H9 (cell line): Measurements from ENCODE around the gene ZBED1. TPM values are rescaled to one million over a fixed set of nuclear protein-coding genes. Genes with fewer than 3 reads are reported as not detected.

Experiments
- DNase-seq: peaks from one replicate; pipeline ENCODE4 v3.0.0-alpha.2; 2017
- H2AFZ ChIP-seq: one replicate; pipeline ENCODE4 v1.6.1; 2013; ENCODE audit warnings: mild to moderate bottlenecking, low read length, control low read depth, moderate library complexity
- H2AK5ac ChIP-seq: 2 replicates; pipeline ENCODE4 v1.6.1; 2013; ENCODE audit warnings: low read length, control low read depth, mixed read lengths; ENCODE audit not compliant: insufficient read length
- H2BK120ac ChIP-seq: one replicate; pipeline ENCODE4 v1.6.1; 2013; ENCODE audit warnings: low read depth, mild to moderate bottlenecking, low read length, control low read depth, inconsistent platforms; ENCODE audit not compliant: poor library complexity, severe bottlenecking
- H2BK12ac ChIP-seq: 2 replicates; pipeline ENCODE4 v1.6.1; 2013; ENCODE audit warnings: low read length, control low read depth, mixed read lengths, low read depth; ENCODE audit not compliant: insufficient read length
- H2BK15ac ChIP-seq: 2 replicates; pipeline ENCODE4 v1.6.1; 2013; ENCODE audit warnings: low read depth, low read length, control low read depth
- H2BK20ac ChIP-seq: one replicate; pipeline ENCODE4 v1.6.1; 2013; ENCODE audit warnings: low read depth, mild to moderate bottlenecking, low read length, control low read depth, inconsistent platforms; ENCODE audit not compliant: poor library complexity, severe bottlenecking
- H2BK5ac ChIP-seq: 2 replicates; pipeline ENCODE4 v1.6.1; 2013; ENCODE audit warnings: low read length, control low read depth, mixed read lengths; ENCODE audit not compliant: insufficient read length
- H3K14ac ChIP-seq: 2 replicates; pipeline ENCODE4 v1.6.1; 2013; ENCODE audit warnings: low read length, control low read depth; ENCODE audit not compliant: insufficient read depth
- H3K18ac ChIP-seq: 2 replicates; pipeline ENCODE4 v1.6.1; 2013; ENCODE audit warnings: low read depth, mild to moderate bottlenecking, mixed read lengths, low read length, control low read depth; ENCODE audit not compliant: insufficient read length
- H3K23ac ChIP-seq: 2 replicates; pipeline ENCODE4 v1.6.1; 2013; ENCODE audit warnings: low read length, control low read depth, mixed read lengths, low read depth; ENCODE audit not compliant: insufficient read length
- H3K23me2 ChIP-seq: 2 replicates; pipeline ENCODE4 v1.6.1; 2013; ENCODE audit warnings: low read depth, mild to moderate bottlenecking, mixed read lengths, low read length, control low read depth; ENCODE audit not compliant: insufficient read length, poor library complexity, severe bottlenecking
- H3K27ac ChIP-seq: 2 replicates; pipeline ENCODE4 v1.5.1; 2013; ENCODE audit warnings: low read length, control low read depth, mixed read lengths, low read depth; ENCODE audit not compliant: insufficient read length
- H3K27me3 ChIP-seq: 2 replicates; pipeline ENCODE4 v1.6.1; 2013; ENCODE audit warnings: low read length, control low read depth, inconsistent platforms; ENCODE audit not compliant: insufficient read depth
- H3K4ac ChIP-seq: 2 replicates; pipeline ENCODE4 v1.6.1; 2013; ENCODE audit warnings: low read depth, mild to moderate bottlenecking, control low read depth, inconsistent platforms, low read length, moderate library complexity
- H3K4me1 ChIP-seq: 2 replicates; pipeline ENCODE4 v1.6.1; 2013; ENCODE audit warnings: low read length, control low read depth, inconsistent platforms; ENCODE audit not compliant: insufficient read depth
- H3K4me2 ChIP-seq: 2 replicates; pipeline ENCODE4 v1.6.1; 2013; ENCODE audit warnings: low read length, control low read depth, mixed read lengths; ENCODE audit not compliant: insufficient read length, insufficient read depth
- H3K56ac ChIP-seq: 2 replicates; pipeline ENCODE4 v1.6.1; 2013; ENCODE audit warnings: low read depth, mild to moderate bottlenecking, mixed read lengths, low read length, control low read depth; ENCODE audit not compliant: insufficient read length
- H3K79me1 ChIP-seq: 2 replicates; pipeline ENCODE4 v1.6.1; 2013; ENCODE audit warnings: low read depth, mild to moderate bottlenecking, moderate library complexity, low read length, control low read depth, inconsistent platforms; ENCODE audit not compliant: insufficient read depth, poor library complexity, severe bottlenecking
- H3K79me2 ChIP-seq: 2 replicates; pipeline ENCODE4 v1.6.1; 2013; ENCODE audit warnings: low read length, control low read depth, inconsistent platforms; ENCODE audit not compliant: insufficient read depth
- H3K9ac ChIP-seq: 2 replicates; pipeline ENCODE4 v1.6.1; 2013; ENCODE audit warnings: low read length, control low read depth, mixed read lengths; ENCODE audit not compliant: insufficient read length; ENCODE audit errors: extremely low read depth
- H3K9me3 ChIP-seq: one replicate; pipeline ENCODE4 v1.6.1; 2013; ENCODE audit warnings: low read depth, low read length, inconsistent platforms; ENCODE audit not compliant: control insufficient read depth
- H3T11ph ChIP-seq: one replicate; pipeline ENCODE4 v1.6.1; 2013; ENCODE audit warnings: mild to moderate bottlenecking, low read length, control low read depth, inconsistent platforms
- H4K20me1 ChIP-seq: one replicate; pipeline ENCODE4 v1.6.1; 2013; ENCODE audit not compliant: control insufficient read depth, insufficient read length, insufficient read depth
- H4K5ac ChIP-seq: 2 replicates; pipeline ENCODE4 v1.6.1; 2013; ENCODE audit warnings: low read depth, mild to moderate bottlenecking, mixed read lengths, low read length, control low read depth; ENCODE audit not compliant: insufficient read length
- H4K8ac ChIP-seq: replicated peaks from 2 replicates; pipeline ENCODE4 v1.6.1; 2013; ENCODE audit warnings: low read length, control low read depth, mixed read lengths, low read depth; ENCODE audit not compliant: insufficient read length
- H4K91ac ChIP-seq: 2 replicates; pipeline ENCODE4 v1.6.1; 2013; ENCODE audit warnings: low read depth, mild to moderate bottlenecking, moderate library complexity, mixed read lengths, low read length, control low read depth; ENCODE audit not compliant: insufficient read length
- H3K27ac Mint-ChIP-seq, 3 experiments: 2 replicates in 2 of 3; 3 replicates in 1 of 3; pipeline ENCODE4 v1.8.0; 2020 to 2021; ENCODE audit warnings: mixed read lengths in 3 of 3, mild to moderate bottlenecking in 1 of 3, moderate library complexity in 1 of 3
- H3K27me3 Mint-ChIP-seq: 2 replicates; pipeline ENCODE4 v1.8.0; 2021; ENCODE audit warnings: low read depth, mild to moderate bottlenecking, moderate library complexity, mixed read lengths
- H3K36me3 Mint-ChIP-seq, 3 experiments: 2 replicates in 2 of 3; 3 replicates in 1 of 3; pipeline ENCODE4 v1.8.0; 2020 to 2021; ENCODE audit warnings: low read depth in 3 of 3, mixed read lengths in 3 of 3; ENCODE audit not compliant: insufficient read depth in 1 of 3
- H3K4me1 Mint-ChIP-seq, 2 experiments: 2 replicates each; pipeline ENCODE4 v1.8.0; 2020; ENCODE audit warnings: mixed read lengths in 2 of 2
- H3K4me3 Mint-ChIP-seq, 2 experiments: 2 replicates in 1 of 2; 3 replicates in 1 of 2; pipeline ENCODE4 v1.8.0; 2020 to 2021; ENCODE audit warnings: mild to moderate bottlenecking in 2 of 2, mixed read lengths in 2 of 2, moderate library complexity in 1 of 2
- H3K9me3 Mint-ChIP-seq, 2 experiments: 2 replicates in 1 of 2; 3 replicates in 1 of 2; pipeline ENCODE4 v1.8.0; 2020; ENCODE audit warnings: mild to moderate bottlenecking in 2 of 2, mixed read lengths in 2 of 2, moderate library complexity in 1 of 2
- WGBS: extraction: QIAGEN DNeasy Blood & Tissue Kit; methylation state at CpG from one replicate; pipeline ENCODE4 v1.1.7; 2013; ENCODE audit warnings: missing lambda C conversion rate, low lambda C conversion rate, mixed read lengths; ENCODE audit not compliant: insufficient read length; ENCODE audit errors: extremely low coverage; 5-methylcytosine and 5-hydroxymethylcytosine counted together
- total RNA-seq: library from RNA; stranded (reverse); gene quantifications from 2 replicates; pipeline ENCODE4 v1.2.1, GENCODE V29; 2021
- TF ChIP-seq, protein P1 (sequence below): fragments of 200-600 bp; sonication (generic); conservative IDR thresholded peaks from 3 replicates; pipeline ENCODE4 v1.8.0; 2021; ENCODE audit warnings: antibody characterized with exemption, mild to moderate bottlenecking

ZBED1 gene
- total RNA-seq, 1 experiment from 2014 or later = 61.1 TPM

DNA sequence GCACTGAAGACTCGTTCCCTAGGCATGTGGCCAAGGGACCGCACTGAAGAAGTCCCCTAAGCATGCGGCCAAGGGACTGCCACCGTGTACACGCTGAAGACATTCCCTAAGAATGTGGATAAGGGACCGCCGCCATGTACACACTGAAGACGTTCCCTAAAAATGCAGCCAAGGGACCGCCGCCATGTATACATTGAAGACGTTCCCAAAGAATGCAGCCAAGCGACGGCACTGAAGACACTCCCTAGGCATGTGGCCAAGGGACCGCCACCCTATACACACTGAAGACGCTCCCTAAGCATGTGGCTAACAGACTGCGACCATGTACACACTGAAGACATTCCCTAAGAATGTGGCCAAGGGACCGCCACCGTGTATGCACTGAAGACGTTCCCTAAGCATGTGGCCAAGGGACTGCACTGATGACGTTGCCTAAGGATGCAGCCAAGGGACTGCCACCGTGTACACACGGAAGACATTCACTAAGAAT lies 31.5 kb downstream of the ZBED1 start:
- Histone ChIP-seq H3K23ac (no peak overlapping the region), H2BK15ac (no peak overlapping the region), H3K23me2 (no peaks in the 10 kb centered on the region), H3K4me1 (no peaks in the 10 kb centered on the region), H3K4me2 (no peak overlapping the region), H3K79me2 (peaks cover 14% of the 10 kb centered on the region; the same call in 1 of the 2 replicates), H3K79me1 (peaks cover 10% of the 10 kb centered on the region), H3K9me3 (peaks cover 18% of the 10 kb centered on the region), H2BK20ac (no peak overlapping the region), H3K4ac (no peak overlapping the region), H4K8ac (no peak overlapping the region), H2BK12ac (no peak overlapping the region), H3T11ph (no peak overlapping the region), H2BK120ac (no peak overlapping the region), H3K27me3 (no peaks in the 10 kb centered on the region), H4K5ac (no peak overlapping the region), H3K14ac (no peak overlapping the region), H3K56ac (no peak overlapping the region), H3K9ac (no peak overlapping the region), H3K27ac (no peak overlapping the region), H4K20me1 (no peaks in the 10 kb centered on the region), H2BK5ac (no peak overlapping the region), H2AK5ac (no peak overlapping the region), H3K18ac (no peak overlapping the region), H2AFZ (no peak overlapping the region), H4K91ac (no peak overlapping the region)
- Mint-ChIP-seq H3K4me3 (no peak overlapping the region), H3K27me3 (peaks cover 8% of the 10 kb centered on the region), H3K36me3 (peaks cover 54 to 72% (median 61%) of the 10 kb centered on the region in 3 experiments), H3K4me1 (peaks cover 7 to 8% of the 10 kb centered on the region in 2 experiments), H3K27ac (no peak overlapping the region), H3K9me3 (peaks cover 52 to 56% of the 10 kb centered on the region in 2 experiments)
- TF ChIP-seq, protein P1, sequence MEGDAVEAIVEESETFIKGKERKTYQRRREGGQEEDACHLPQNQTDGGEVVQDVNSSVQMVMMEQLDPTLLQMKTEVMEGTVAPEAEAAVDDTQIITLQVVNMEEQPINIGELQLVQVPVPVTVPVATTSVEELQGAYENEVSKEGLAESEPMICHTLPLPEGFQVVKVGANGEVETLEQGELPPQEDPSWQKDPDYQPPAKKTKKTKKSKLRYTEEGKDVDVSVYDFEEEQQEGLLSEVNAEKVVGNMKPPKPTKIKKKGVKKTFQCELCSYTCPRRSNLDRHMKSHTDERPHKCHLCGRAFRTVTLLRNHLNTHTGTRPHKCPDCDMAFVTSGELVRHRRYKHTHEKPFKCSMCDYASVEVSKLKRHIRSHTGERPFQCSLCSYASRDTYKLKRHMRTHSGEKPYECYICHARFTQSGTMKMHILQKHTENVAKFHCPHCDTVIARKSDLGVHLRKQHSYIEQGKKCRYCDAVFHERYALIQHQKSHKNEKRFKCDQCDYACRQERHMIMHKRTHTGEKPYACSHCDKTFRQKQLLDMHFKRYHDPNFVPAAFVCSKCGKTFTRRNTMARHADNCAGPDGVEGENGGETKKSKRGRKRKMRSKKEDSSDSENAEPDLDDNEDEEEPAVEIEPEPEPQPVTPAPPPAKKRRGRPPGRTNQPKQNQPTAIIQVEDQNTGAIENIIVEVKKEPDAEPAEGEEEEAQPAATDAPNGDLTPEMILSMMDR = no peak
- no CpG with 5 or more reads among the region's 22 CpGs for WGBS
- no peak for DNase-seq
